GM23338 (cell line): Measurements from ENCODE around the gene NKAIN2. TPM values are rescaled to one million over a fixed set of nuclear protein-coding genes. Genes with fewer than 3 reads are reported as not detected.

Experiments used
- ATAC-seq: fragments of 200-7000 bp; cut with Tn5 transposase; 3 replicates; pipeline ENCODE4 v1.9.1; 2020
- DNase-seq: peaks from one replicate; pipeline ENCODE4 v3.0.0-alpha.2; 2015; ENCODE audit warnings: low spot score
- H2AFZ ChIP-seq: fragments of 200-600 bp; sonication (generic); 2 replicates; pipeline ENCODE4 v1.8.0; 2016; ENCODE audit warnings: antibody characterized with exemption, mild to moderate bottlenecking, moderate library complexity
- H3F3A ChIP-seq: fragments of 200-600 bp; sonication (generic); replicated peaks from 2 replicates; pipeline ENCODE4 v1.8.0; 2017; ENCODE audit warnings: antibody characterized with exemption, mixed run types, low read depth
- H3K27ac ChIP-seq: fragments of 200-600 bp; sonication (generic); 2 replicates; pipeline ENCODE4 v1.6.1; 2016; ENCODE audit warnings: low read depth
- H3K27me3 ChIP-seq: fragments of 200-600 bp; sonication (generic); 2 replicates; pipeline ENCODE4 v1.8.0; 2016; ENCODE audit warnings: mild to moderate bottlenecking, mixed run types, moderate library complexity; ENCODE audit not compliant: insufficient read depth
- H3K36me3 ChIP-seq: fragments of 200-600 bp; sonication (generic); 2 replicates; pipeline ENCODE4 v1.8.0; 2016; ENCODE audit warnings: mild to moderate bottlenecking; ENCODE audit not compliant: insufficient read depth
- H3K4me1 ChIP-seq: fragments of 200-600 bp; sonication (generic); 2 replicates; pipeline ENCODE4 v1.8.0; 2016; ENCODE audit warnings: mild to moderate bottlenecking, moderate library complexity; ENCODE audit not compliant: insufficient read depth
- H3K4me2 ChIP-seq: fragments of 200-600 bp; sonication (generic); 2 replicates; pipeline ENCODE4 v1.7.1; 2017; ENCODE audit warnings: mixed run types
- H3K4me3 ChIP-seq: fragments of 200-600 bp; sonication (generic); 2 replicates; pipeline ENCODE4 v1.6.1; 2016; ENCODE audit warnings: mixed run types
- H3K79me2 ChIP-seq: fragments of 200-600 bp; sonication (generic); replicated peaks from 2 replicates; pipeline ENCODE4 v1.8.0; 2017; ENCODE audit warnings: mild to moderate bottlenecking; ENCODE audit not compliant: insufficient read depth
- H3K9me2 ChIP-seq: fragments of 200-600 bp; sonication (generic); 2 replicates; pipeline ENCODE4 v1.8.0; 2017; ENCODE audit not compliant: insufficient read depth
- H4K20me1 ChIP-seq: fragments of 200-600 bp; sonication (generic); replicated peaks from 2 replicates; pipeline ENCODE4 v1.8.0; 2017; ENCODE audit warnings: mild to moderate bottlenecking; ENCODE audit not compliant: insufficient read depth
- H3K27ac Mint-ChIP-seq: 2 replicates; pipeline ENCODE4 v1.8.0; 2020; ENCODE audit warnings: inconsistent platforms, mild to moderate bottlenecking, moderate library complexity, mixed read lengths
- H3K27me3 Mint-ChIP-seq: 3 replicates; pipeline ENCODE4 v1.8.0; 2022; ENCODE audit warnings: low read depth, mild to moderate bottlenecking, moderate library complexity, mixed read lengths, inconsistent platforms; ENCODE audit not compliant: insufficient read depth, poor library complexity
- H3K36me3 Mint-ChIP-seq: 3 replicates; pipeline ENCODE4 v1.8.0; 2021; ENCODE audit warnings: low read depth, mild to moderate bottlenecking, inconsistent platforms, moderate library complexity, mixed read lengths
- H3K4me1 Mint-ChIP-seq: 3 replicates; pipeline ENCODE4 v1.8.0; 2020; ENCODE audit warnings: mild to moderate bottlenecking, inconsistent platforms, mixed read lengths
- H3K4me3 Mint-ChIP-seq: 3 replicates; pipeline ENCODE4 v1.8.0; 2021; ENCODE audit warnings: moderate library complexity, mild to moderate bottlenecking, inconsistent platforms, mixed read lengths
- H3K9me3 Mint-ChIP-seq: 3 replicates; pipeline ENCODE4 v1.8.0; 2020; ENCODE audit warnings: moderate library complexity, mild to moderate bottlenecking, inconsistent platforms, mixed read lengths
- ETS1 ChIP-seq: IDR thresholded peaks from 2 replicates; pipeline ENCODE4 v1.6.1; 2016; ENCODE audit warnings: antibody characterized with exemption
- EZH2 ChIP-seq: fragments of 200-600 bp; sonication (generic); IDR thresholded peaks from one replicate; pipeline ENCODE4 v1.8.0; 2017; ENCODE audit warnings: antibody characterized with exemption, mild to moderate bottlenecking, low read depth; ENCODE audit not compliant: unreplicated experiment
- EZH2phosphoT487 ChIP-seq: fragments of 200-600 bp; sonication (generic); IDR thresholded peaks from one replicate; pipeline ENCODE4 v1.8.1; 2018; ENCODE audit warnings: antibody characterized with exemption; ENCODE audit not compliant: unreplicated experiment
- NANOG ChIP-seq: IDR thresholded peaks from 2 replicates; pipeline ENCODE4 v1.6.1; 2016; ENCODE audit warnings: antibody characterized with exemption, borderline replicate concordance
- STAT1 ChIP-seq: IDR thresholded peaks from one replicate; pipeline ENCODE4 v1.6.1; 2016; ENCODE audit warnings: antibody characterized with exemption; ENCODE audit not compliant: unreplicated experiment
- ZNF114 ChIP-seq: fragments of 250-450 bp; sonication (Bioruptor Pico); IDR thresholded peaks from 2 replicates; pipeline ENCODE4 v1.5.0; 2020; ENCODE audit warnings: mild to moderate bottlenecking, moderate library complexity
- ZNF331 ChIP-seq: fragments of 250-450 bp; sonication (Bioruptor Pico); IDR thresholded peaks from 2 replicates; pipeline ENCODE4 v1.5.0; 2020; ENCODE audit warnings: low read depth, mild to moderate bottlenecking, moderate library complexity
- ZNF462 ChIP-seq: fragments of 250-450 bp; sonication (Bioruptor Pico); IDR thresholded peaks from 2 replicates; pipeline ENCODE4 v1.5.0; 2020; ENCODE audit warnings: mild to moderate bottlenecking, moderate library complexity
- polyA plus RNA-seq: library from polyadenylated mRNA; unstranded; fragments of >200 nt; fragmentation: Nextera tagmentation; extraction: Ambion mirVana; gene quantifications from 2 replicates; pipeline ENCODE4 v1.2.1, GENCODE V29; 2016
- total RNA-seq: library from RNA; depleted of rRNA; stranded (reverse); fragments of >200 nt; shearing (Covaris generic); gene quantifications from 2 replicates; pipeline ENCODE4 v1.2.3, GENCODE V29; 2014

The NKAIN2 gene
- total and polyA plus RNA-seq, 2 experiments from 2014 or later: 0.39 to 1.1 TPM

GRCh38 chr6:124599656-124600055 is 796.0 kb downstream of the NKAIN2 start (continued):
- TF ChIP-seq ZNF462 (CRISPR knock-in tag) (no peak), ZNF114 (CRISPR knock-in tag) (no peak), ETS1 (no peak), EZH2phosphoT487 (no peak), EZH2 (no peak), ZNF331 (CRISPR knock-in tag) (no peak), STAT1 (no peak)

GRCh38 chr6:124604719-124605118 is 801.1 kb downstream of the NKAIN2 start:
- Mint-ChIP-seq H3K4me3 (no peak overlapping the region), H3K27me3 (no peaks in the 10 kb centered on the region), H3K36me3 (no peaks in the 10 kb centered on the region), H3K9me3 (no peaks in the 10 kb centered on the region; the same call in 1 of the 3 replicates), H3K4me1 (no peaks in the 10 kb centered on the region), H3K27ac (no peak overlapping the region)
- H3K79me2 ChIP-seq: no peaks in the 10 kb centered on the region
- no peaks in the 10 kb centered on the region for H3K27me3 ChIP-seq
- H3K4me3 ChIP-seq: no peak overlapping the region
- H3K9me2 ChIP-seq: 0 out of 2 replicates have a peak, but pooled peaks cover 4% of the 10 kb centered on the region
- H4K20me1 ChIP-seq: no peaks in the 10 kb centered on the region
- H3K4me1 ChIP-seq: no peaks in the 10 kb centered on the region
- DNase-seq (no peak), ATAC-seq (no peak)
- no peak overlapping the region for H3K4me2 ChIP-seq
- H2AFZ ChIP-seq: no peak overlapping the region
- no peaks in the 10 kb centered on the region for H3F3A ChIP-seq
- H3K36me3 ChIP-seq: no peaks in the 10 kb centered on the region
- no peak overlapping the region for H3K27ac ChIP-seq
- no peak for TF ChIP-seq ZNF331 (CRISPR knock-in tag)
- TF ChIP-seq NANOG: no peak
- TF ChIP-seq ZNF114 (CRISPR knock-in tag): no peak
- TF ChIP-seq ZNF462 (CRISPR knock-in tag): no peak
- TF ChIP-seq EZH2: no peak
